ENCODE data around the gene BEGAIN.

BEGAIN gene

GRCh38 chr14:100495917-100496316, 91.3 kb downstream of the BEGAIN start:
- TF ChIP-seq CTCF (conservative IDR thresholded peaks at IDR 0.05; ENCODE audit: low read length): no peak
- H3K4me3 ChIP-seq (ENCODE audit: low read length): no peak overlapping the region

GRCh38 chr14:100494645-100495044, 92.6 kb downstream of the BEGAIN start:
- no peak for DNase-seq (ENCODE audit: low read depth)
- H3K4me3 ChIP-seq (ENCODE audit: low read length): no peak overlapping the region
- TF ChIP-seq CTCF (conservative IDR thresholded peaks at IDR 0.05; ENCODE audit: low read length): no peak

More at GRCh38 chr14:100495917-100496316, 91.3 kb downstream of the BEGAIN start:
- no peak for DNase-seq (ENCODE audit: low read depth)

- H3K4me3 ChIP-seq (ENCODE audit: low read length): no peak overlapping the region
- no peak for TF ChIP-seq CTCF (conservative IDR thresholded peaks at IDR 0.05; ENCODE audit: low read length)
- DNase-seq (ENCODE audit: low read depth): no peak
Measured at GRCh38 chr14:100490252-100490651, 97.0 kb downstream of the BEGAIN start.

- H3K4me3 ChIP-seq (ENCODE audit: low read length): no peak overlapping the region
- DNase-seq (ENCODE audit: low read depth): no peak
- no peak for TF ChIP-seq CTCF (conservative IDR thresholded peaks at IDR 0.05; ENCODE audit: low read length)
Measured at GRCh38 chr14:100488057-100488456, 99.2 kb downstream of the BEGAIN start.

GRCh38 chr14:100487304-100487703, 99.9 kb downstream of the BEGAIN start:
- no peak for TF ChIP-seq CTCF (conservative IDR thresholded peaks at IDR 0.05; ENCODE audit: low read length)
- DNase-seq (ENCODE audit: low read depth): no peak
- no peak overlapping the region for H3K4me3 ChIP-seq (ENCODE audit: low read length)
